GM21526 (cell line): ENCODE results near the gene PLA2G6.
"Not testable (repeated sequence)": the region's sequence is repeated elsewhere in the genome, so short reads cannot be mapped to it uniquely, and the experiment has no call there.

ENCODE experiments used
- ATAC-seq: cut with Tn5 transposase; IDR thresholded peaks from one replicate; pipeline ENCODE4 v1.9.1; 2021; ENCODE audit warnings: moderate library complexity; ENCODE audit not compliant: unreplicated experiment, low FRiP score

Gene PLA2G6

DNA sequence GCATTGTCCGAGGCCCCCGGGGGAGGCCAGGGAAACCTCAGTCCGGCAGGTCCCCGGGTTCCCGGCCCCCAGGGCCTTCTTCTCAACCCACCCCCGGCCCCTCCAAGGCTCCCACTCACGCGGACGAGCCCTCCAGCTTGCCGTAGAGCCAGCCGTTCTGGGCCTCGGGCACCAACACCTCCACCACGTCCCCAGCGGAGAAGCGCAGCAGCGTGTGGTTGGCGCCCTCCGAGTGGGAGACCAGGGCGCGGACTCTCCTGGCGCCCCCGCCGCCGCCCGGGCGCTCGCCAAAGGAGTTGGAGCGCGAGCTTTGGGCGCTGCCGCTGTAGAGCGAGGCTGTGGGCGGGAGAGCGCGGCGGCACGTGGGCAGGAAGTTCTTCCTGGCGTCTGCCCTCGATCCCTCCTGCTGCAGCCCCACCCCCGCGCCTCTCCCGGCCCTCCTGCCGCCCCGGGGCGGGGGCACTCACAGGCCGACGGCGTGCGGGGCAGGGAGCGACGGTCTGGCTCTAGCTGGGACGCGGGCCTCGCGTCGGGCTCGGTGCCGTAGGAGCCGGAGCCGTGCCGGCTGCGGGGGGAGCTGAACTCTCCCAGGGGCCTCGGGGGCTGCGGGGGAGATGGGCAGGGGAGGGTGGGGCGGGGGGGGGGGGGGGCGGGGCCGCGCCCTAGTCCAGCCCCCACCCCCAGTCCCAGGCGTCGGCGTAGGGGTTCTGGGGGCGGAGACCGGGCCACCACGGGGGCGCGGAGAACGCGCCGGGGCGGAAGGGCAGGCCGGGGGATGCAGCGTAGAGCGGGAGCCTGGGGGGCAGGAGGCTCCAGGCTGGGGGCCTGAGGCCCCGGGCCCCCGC lies 92.8 kb downstream of the PLA2G6 start:
- ATAC-seq: no peak

DNA sequence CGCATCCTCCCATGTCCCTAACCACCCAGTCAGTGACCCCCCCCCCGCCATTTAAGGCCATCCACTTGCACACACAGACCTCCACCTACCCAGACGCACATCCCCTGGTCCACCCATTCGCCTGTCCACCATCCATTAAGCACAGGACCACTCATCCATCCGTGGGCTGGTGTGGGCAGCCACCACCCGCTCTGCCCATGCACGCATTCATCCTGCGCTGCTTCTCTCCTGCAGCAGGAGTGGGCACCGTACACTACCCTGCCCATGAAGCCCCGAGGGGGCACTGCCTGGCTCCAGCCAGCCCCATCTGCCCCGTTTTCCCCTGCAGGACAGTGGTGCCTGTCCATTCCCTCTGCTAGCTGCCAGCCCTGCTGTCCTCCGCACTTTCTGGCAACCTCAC lies 93.8 kb downstream of the PLA2G6 start:
- ATAC-seq: no peak

DNA sequence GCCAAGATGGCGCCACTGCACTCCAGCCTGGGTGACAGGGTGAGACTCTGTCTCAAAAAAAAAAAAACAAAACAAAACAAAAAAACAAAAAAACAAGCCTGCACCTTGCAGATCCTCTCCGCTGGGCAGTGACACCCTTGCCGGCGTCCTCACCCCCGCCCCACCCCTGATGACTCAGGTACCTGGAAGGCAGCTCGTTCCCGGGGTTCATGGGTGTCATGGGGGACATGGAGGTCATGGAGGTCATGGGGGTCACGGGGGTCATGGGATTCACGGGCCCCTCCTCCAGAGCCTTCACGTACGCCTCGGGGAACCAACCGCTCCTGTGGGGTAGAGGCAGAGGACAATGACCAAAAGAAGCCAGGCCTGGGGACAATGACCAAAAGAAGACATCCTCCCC lies 94.7 kb downstream of the PLA2G6 start:
- ATAC-seq: no peak

DNA sequence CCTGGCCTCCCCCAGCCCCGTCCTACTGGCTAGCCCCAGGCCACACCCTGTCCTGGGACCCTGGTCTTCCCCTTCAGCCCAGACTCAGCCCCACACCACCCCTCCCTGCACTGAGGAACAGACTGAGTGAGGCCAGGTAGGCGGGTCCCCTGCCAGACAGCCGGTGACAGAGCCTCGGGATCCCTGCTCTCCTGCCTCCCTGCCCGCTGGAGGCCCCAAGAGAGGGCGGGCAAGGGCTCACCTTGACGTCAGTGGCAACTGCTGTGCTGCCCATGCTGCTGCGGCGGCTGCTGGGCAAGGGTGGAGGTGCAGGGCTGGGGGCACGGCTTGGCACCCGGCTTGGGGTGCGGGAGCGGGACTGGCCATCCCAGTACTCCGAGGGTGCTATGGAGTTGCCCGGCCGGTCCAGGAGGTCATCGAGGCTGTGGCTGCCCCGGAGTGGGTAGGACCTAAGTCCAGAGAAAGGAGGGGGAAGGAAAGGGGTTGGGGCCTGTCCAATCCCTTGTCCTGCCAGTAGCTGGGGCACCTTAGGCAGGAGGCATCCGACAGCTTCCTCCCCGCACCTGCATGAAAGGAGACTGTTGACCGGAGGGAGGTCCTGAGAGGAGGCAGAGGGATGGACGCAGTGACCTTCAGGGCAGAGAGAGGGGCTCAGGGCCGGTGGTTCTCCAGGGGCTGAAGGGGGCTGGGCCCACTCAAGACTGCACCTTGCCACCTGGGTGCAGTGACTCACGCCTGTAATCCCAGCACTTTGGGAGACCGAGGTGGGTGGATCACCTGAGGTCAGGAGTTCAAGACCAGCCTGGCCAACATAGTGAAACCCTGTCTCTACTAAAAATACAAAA lies 95.4 kb downstream of the PLA2G6 start:
- no peak for ATAC-seq

- no peak for ATAC-seq
These were observed 96.1 kb downstream of the PLA2G6 start for GRCh38 chr22:38085501-38085900.

- ATAC-seq: no peak
These were observed 96.6 kb downstream of the PLA2G6 start for GRCh38 chr22:38085056-38085455.

- no peak for ATAC-seq
These were observed 97.5 kb downstream of the PLA2G6 start, which contains the start of gene SLC16A8 for GRCh38 chr22:38083931-38084631. Gene SLC16A8 (minus strand): TSS chr22:38084184. CDS start chr22:38082873, 1,311 bp downstream.

GRCh38 chr22:38082986-38083710 lies 98.5 kb downstream of the PLA2G6 start:
- ATAC-seq: no peak

GRCh38 chr22:38081941-38082828 lies 99.4 kb downstream of the PLA2G6 start:
- ATAC-seq: no peak

DNA sequence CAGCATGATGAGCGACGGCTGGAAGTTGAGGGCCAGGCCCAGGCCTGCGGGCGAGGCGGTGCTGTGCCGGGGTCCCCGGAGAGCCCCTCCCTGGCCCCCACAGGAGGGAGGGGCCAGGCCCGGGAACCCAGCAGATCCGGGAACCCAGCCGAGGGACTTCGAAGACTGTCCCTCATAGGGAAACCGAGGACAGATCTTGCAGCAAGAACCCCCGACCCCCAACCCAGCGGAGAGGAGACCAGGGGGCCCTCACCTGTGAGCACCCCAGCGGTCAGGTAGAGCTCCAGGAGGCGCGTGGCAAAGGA lies 100.0 kb downstream of the PLA2G6 start:
- ATAC-seq: no peak

- ATAC-seq: no peak
These were observed 100.6 kb downstream of the PLA2G6 start for GRCh38 chr22:38080850-38081635.

GRCh38 chr22:38080474-38080849 lies 101.2 kb downstream of the PLA2G6 start:
- no peak for ATAC-seq

GRCh38 chr22:38079804-38080203 lies 101.8 kb downstream of the PLA2G6 start:
- no peak for ATAC-seq

DNA sequence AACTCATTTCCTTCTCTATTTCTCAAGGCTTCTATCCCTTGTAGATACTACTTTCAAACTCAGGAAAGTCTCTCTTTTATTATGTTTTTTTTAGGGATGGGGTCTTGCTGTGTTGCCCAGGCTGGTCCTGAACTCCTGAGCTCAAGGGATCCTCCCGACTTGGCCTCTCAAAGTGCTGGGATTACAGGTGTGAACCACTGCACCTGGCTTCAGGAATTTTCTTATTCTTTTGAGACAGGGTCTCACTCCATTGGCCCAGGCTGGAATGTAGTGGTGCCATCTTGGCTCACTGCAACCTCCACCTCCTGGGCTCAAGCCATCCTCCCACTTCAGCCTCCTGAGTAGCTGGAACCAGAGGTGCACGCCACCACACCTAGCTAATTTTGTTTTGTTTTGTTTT lies 102.4 kb downstream of the PLA2G6 start:
- ATAC-seq: not testable (repeated sequence)

DNA sequence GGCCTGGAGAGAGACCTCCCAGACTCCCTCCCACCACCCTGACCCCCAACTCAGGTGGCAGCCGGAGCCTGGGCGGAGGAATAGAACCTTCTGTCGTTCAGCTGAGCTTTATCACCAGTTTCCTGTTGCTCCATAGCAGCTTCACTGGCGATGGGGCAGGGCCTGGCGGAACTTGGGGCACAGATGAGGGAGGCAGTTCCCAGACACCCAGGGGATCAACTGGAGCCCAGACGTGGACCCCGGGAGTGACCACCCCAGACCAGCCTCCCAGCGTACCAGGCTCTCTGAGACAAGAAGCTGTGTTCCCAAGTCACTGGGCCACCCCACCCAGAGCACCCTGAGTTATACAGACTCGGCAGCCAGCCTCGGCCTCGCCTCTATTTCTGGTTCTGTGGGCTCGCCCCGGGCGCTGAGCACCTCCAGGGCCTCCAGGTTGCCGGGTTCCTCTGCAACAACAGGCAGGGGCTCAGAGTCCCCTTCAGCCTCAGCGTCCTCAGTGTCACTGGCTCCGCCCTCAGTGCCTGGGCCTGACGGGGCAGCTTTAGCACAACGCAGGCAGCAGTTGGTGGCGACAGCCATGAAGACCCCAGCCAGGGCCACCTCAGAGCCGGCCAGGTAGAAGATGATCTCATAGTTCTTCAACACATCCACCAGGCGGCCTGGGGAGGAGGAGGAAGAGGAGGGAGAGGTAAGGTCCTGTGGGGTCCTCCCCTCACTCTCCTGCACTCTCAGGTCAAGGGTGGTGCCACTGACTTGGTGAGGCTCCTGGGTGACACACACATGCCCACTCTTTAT lies 103.4 kb downstream of the PLA2G6 start:
- no peak for ATAC-seq

DNA sequence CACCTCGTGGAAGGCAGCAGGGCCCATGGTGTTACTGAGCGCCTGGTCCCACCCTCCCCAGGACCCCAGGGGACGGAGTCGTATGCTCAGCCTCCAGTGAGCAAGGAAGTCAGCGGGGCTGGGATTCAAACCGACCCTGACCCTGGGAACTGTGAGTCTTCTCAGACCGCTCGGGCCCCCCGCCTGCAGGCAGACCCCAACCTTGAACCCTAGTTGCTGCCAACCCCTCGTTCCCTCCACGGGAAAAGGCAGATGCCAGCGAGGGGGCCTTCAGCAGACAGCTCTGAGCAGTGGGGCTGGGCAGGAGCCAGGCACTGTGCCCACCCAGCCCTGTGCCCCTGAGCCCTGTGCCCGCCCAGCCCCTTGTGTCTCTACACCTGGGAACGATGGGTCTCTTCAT lies 104.0 kb downstream of the PLA2G6 start:
- ATAC-seq: no peak

DNA sequence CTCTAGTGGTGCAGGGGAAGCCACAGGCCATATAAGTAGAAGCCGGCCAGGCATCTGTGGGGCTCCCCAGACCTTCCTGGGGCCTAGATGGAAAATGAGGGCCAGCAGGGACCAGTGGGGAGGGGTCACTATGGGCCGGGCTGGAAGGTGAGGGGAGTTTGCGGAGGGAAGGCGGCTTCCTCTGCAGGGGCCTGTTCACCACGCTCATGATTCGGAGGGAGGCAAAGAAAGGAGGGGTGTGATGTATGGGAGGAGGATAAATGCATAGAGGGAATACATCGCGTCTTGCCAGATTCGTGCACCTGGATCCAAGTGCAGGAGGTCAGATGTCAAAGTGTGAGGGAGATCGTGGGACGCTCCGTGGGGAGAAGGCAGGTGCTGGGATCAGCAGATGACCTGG lies 104.5 kb downstream of the PLA2G6 start:
- no peak for ATAC-seq

GRCh38 chr22:38075961-38076360 lies 105.7 kb downstream of the PLA2G6 start:
- ATAC-seq: no peak
